ENCODE measurements around the gene HOXA6.

The HOXA6 gene

GRCh38 chr7:27107391-27108381 is 39.9 kb downstream of the HOXA6 start:
- no peak for DNase-seq

GRCh38 chr7:27106901-27107240 is 40.7 kb downstream of the HOXA6 start:
- no peak for DNase-seq

- DNase-seq = no peak
Observed at GRCh38 chr7:27106181-27106900, 41.2 kb downstream of the HOXA6 start.

- no peak for DNase-seq
Observed at GRCh38 chr7:27105301-27106031, 42.1 kb downstream of the HOXA6 start.

GRCh38 chr7:27104341-27105058 is 43.1 kb downstream of the HOXA6 start:
- no peak for DNase-seq

- DNase-seq = no peak
Observed at GRCh38 chr7:27103489-27104226, 43.9 kb downstream of the HOXA6 start.

GRCh38 chr7:27102581-27103442 is 44.8 kb downstream of the HOXA6 start, which contains the start of gene HOXA2:
HOXA2 (minus strand) TSS chr7:27102683; CDS start chr7:27102500, 183 bp downstream.
- DNase-seq = no peak

GRCh38 chr7:27101957-27102580 is 45.5 kb downstream of the HOXA6 start:
- no peak for DNase-seq

- DNase-seq = no peak
Observed at GRCh38 chr7:27101171-27101956, 46.2 kb downstream of the HOXA6 start.

- no peak for DNase-seq
Observed at GRCh38 chr7:27100694-27101170, 46.8 kb downstream of the HOXA6 start.

GRCh38 chr7:27099453-27100370 is 47.9 kb downstream of the HOXA6 start:
- DNase-seq = no peak

GRCh38 chr7:27098578-27099451 is 48.8 kb downstream of the HOXA6 start:
- DNase-seq = no peak

GRCh38 chr7:27097686-27098577 is 49.6 kb downstream of the HOXA6 start:
- no peak for DNase-seq

- no peak for DNase-seq
Observed at GRCh38 chr7:27096768-27097514, 50.6 kb downstream of the HOXA6 start.
